B cell (primary cell): ENCODE data around the gene NBAS.

Experiments used
- CTCF ChIP-seq: fragments of 200-600 bp; IDR thresholded peaks from one replicate; pipeline ENCODE4 v1.8.0; 2022; ENCODE audit warnings: antibody characterized with exemption, mild to moderate bottlenecking
- EZH2 ChIP-seq: IDR thresholded peaks from 2 replicates; pipeline ENCODE4 v1.6.1; 2012; ENCODE audit warnings: borderline replicate concordance, low read depth, mild to moderate bottlenecking, moderate library complexity, low read length; ENCODE audit not compliant: insufficient read depth, poor library complexity, severe bottlenecking

- TF ChIP-seq CTCF, result no peak
- TF ChIP-seq EZH2, result no peak
Observed at GRCh38 chr2:15602393-15602792, 41.3 kb upstream of the NBAS start.
